MM.1S (cell line): ENCODE results near the gene RINL.

Experiments
- CTCF ChIP-seq: fragments of 300-600 bp; sonication (generic); IDR thresholded peaks from 2 replicates; pipeline ENCODE4 v1.5.1; 2016; ENCODE audit warnings: antibody characterized with exemption, low read length, mixed read lengths
- EZH2 ChIP-seq: fragments of 300-600 bp; sonication (generic); optimal IDR thresholded peaks from 2 replicates; pipeline ENCODE3; 2017; ENCODE audit warnings: low read depth, mild to moderate bottlenecking, antibody characterized with exemption, low read length, mixed read lengths
- EZH2phosphoT487 ChIP-seq: fragments of 300-600 bp; sonication (generic); IDR thresholded peaks from 2 replicates; pipeline ENCODE4 v1.6.1; 2018; ENCODE audit warnings: antibody characterized with exemption, low read length

DNA sequence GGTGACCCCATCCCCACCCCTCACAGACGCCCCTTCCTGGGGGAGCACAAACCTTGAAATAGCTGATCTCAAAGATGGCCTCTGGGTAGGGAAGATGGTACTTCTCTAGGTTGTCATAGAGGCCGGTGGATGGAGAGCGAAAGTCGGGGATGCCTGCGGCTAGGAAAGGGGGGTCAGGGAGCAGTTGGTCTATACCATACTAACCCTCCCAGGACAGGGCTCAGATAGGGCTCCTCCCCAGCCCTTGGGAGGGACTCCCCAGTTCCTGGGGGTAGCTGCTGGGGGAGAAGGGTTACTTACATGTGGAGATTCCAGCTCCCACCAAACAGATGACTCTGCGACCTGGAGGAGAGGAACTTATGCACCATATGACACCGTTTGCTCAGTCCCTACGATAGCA is 11.7 kb upstream of the RINL start:
- TF ChIP-seq CTCF: no peak
- no peak for TF ChIP-seq EZH2
- no peak for TF ChIP-seq EZH2phosphoT487
